Keratinocyte (primary cell): ENCODE measurements around the gene ADAMTSL3. TPM values are rescaled to one million over a fixed set of nuclear protein-coding genes. Genes with fewer than 3 reads are reported as not detected.

Experiments
- DNase-seq: peaks from one replicate; pipeline ENCODE4 v3.0.0-alpha.2; 2011; ENCODE audit warnings: low read depth, missing footprints, low spot score
- FAIRE-seq: peaks from 2 replicates; lab custom pipeline; 2011; peaks lifted over from hg19 to GRCh38; lab: Jason Lieb, UNC
- H2AFZ ChIP-seq: 2 replicates; pipeline ENCODE4 v1.6.0; 2012; ENCODE audit warnings: low read length, control low read depth, inconsistent platforms; ENCODE audit not compliant: control insufficient read depth
- H3K27ac ChIP-seq: 2 replicates; pipeline ENCODE4 v1.5.1; 2011; ENCODE audit warnings: low read length; ENCODE audit not compliant: control insufficient read depth, insufficient read depth
- H3K27me3 ChIP-seq: 3 replicates; pipeline ENCODE4 v1.6.0; 2011; ENCODE audit warnings: low read length; ENCODE audit not compliant: control insufficient read depth, insufficient read depth; ENCODE audit errors: extremely low read depth
- H3K36me3 ChIP-seq, 2 experiments: 2 replicates in 1 of 2; 3 replicates in 1 of 2; pipeline ENCODE4 v1.5.1; 2011; ENCODE audit warnings: low read length in 2 of 2, mild to moderate bottlenecking in 1 of 2; ENCODE audit not compliant: control insufficient read depth in 2 of 2, insufficient read depth in 2 of 2; ENCODE audit errors: extremely low read depth in 1 of 2
- H3K4me1 ChIP-seq: 3 replicates; pipeline ENCODE4 v1.5.1; 2011; ENCODE audit warnings: low read length; ENCODE audit not compliant: control insufficient read depth, insufficient read depth; ENCODE audit errors: extremely low read depth
- H3K4me2 ChIP-seq: 3 replicates; pipeline ENCODE4 v1.6.0; 2011; ENCODE audit warnings: low read depth, low read length; ENCODE audit not compliant: control insufficient read depth, insufficient read depth; ENCODE audit errors: extremely low read depth
- H3K4me3 ChIP-seq, 3 experiments: fragments of 200-600 bp in 1 of 3; sonication (generic) in 1 of 3; 2 replicates in 2 of 3; 3 replicates in 1 of 3; pipeline ENCODE4 v1.5.1; 2011 to 2016; ENCODE audit warnings: low read length in 3 of 3, mild to moderate bottlenecking in 3 of 3, control low read depth in 2 of 3, inconsistent platforms in 1 of 3, low read depth in 1 of 3, mixed read lengths in 1 of 3, mixed run types in 1 of 3, moderate library complexity in 1 of 3; ENCODE audit not compliant: control insufficient read depth in 2 of 3, insufficient read depth in 2 of 3; ENCODE audit errors: extremely low read depth in 1 of 3
- H3K79me2 ChIP-seq: 2 replicates; pipeline ENCODE4 v1.6.0; 2012; ENCODE audit warnings: low read length; ENCODE audit not compliant: control insufficient read depth, insufficient read depth
- H3K9ac ChIP-seq: 3 replicates; pipeline ENCODE4 v1.6.0; 2011; ENCODE audit warnings: low read length; ENCODE audit not compliant: control insufficient read depth, insufficient read depth; ENCODE audit errors: extremely low read depth
- H3K9me1 ChIP-seq: 3 replicates; pipeline ENCODE4 v1.6.0; 2011; ENCODE audit warnings: low read length; ENCODE audit not compliant: control insufficient read depth, insufficient read depth; ENCODE audit errors: extremely low read depth
- H3K9me3 ChIP-seq: 2 replicates; pipeline ENCODE4 v1.5.1; 2012; ENCODE audit warnings: low read depth, low read length; ENCODE audit not compliant: control insufficient read depth
- H4K20me1 ChIP-seq: 3 replicates; pipeline ENCODE4 v1.6.0; 2011; ENCODE audit warnings: low read length; ENCODE audit not compliant: control insufficient read depth, insufficient read depth; ENCODE audit errors: extremely low read depth
- CTCF ChIP-seq, 3 experiments: IDR thresholded peaks in 1 of 3; conservative IDR thresholded peaks in 1 of 3; optimal IDR thresholded peaks in 1 of 3; 2 replicates in 2 of 3; 3 replicates in 1 of 3; pipeline versions ENCODE3 to v1.5.1; 2011; ENCODE audit warnings: low read length in 3 of 3, mild to moderate bottlenecking in 3 of 3, moderate library complexity in 2 of 3, control low read depth in 1 of 3, inconsistent platforms in 1 of 3; ENCODE audit not compliant: insufficient read depth in 2 of 3; ENCODE audit errors: extremely low read depth in 1 of 3
- EZH2 ChIP-seq: IDR thresholded peaks from one replicate; pipeline ENCODE4 v1.6.1; 2012; ENCODE audit warnings: inconsistent platforms, mild to moderate bottlenecking, low read length, moderate library complexity
- dilution Hi-C: fragments of 300-500 bp; cut with MboI; formaldehyde crosslinking; loops from one replicate; pipeline ENCODE4 v1.7.0; 2020; ENCODE audit warnings: low sequenced_read_pairs; ENCODE audit not compliant: extremely low pct_ligation_motif_present
- polyA plus RNA-seq, 5 experiments: library from polyadenylated mRNA; depleted of rRNA in 3 of 5; stranded (reverse) in 3 of 5; stranded (forward) in 1 of 5; unstranded in 1 of 5; fragments of >200 nt; gene quantifications; 1 replicate in 1 of 5; 2 replicates in 3 of 5; 3 replicates in 1 of 5; pipeline versions ENCODE4 v1.2.1 to v1.2.3, GENCODE V29; 2011 to 2012; ENCODE audit warnings: missing spikeins in 2 of 5, low read depth in 1 of 5, low replicate concordance in 1 of 5

The ADAMTSL3 gene
- polyA plus RNA-seq, 1 donor (not counting 4 experiments of a cell fraction or from before 2014, with no cell fraction given): 0.01 TPM

DNA sequence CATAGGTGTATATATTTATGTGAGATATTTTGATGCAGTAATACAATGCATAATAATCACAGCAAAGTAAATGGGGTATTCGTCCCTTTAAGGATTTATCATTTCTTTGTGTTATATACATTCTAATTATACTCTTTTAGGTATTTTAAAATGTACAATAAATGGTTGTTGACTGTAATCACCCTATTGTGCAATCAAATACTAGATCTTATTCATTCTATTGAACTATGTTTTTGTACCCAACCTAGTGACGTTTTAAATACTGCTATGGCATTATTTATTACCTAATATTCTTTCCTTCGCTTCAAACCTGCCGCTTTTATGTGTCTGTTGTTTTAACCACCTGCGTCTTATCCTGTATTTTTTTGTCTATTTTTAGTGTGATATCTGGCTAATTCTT lies 132.4 kb downstream of the ADAMTSL3 start:
- no peaks in the 10 kb centered on the region for H4K20me1 ChIP-seq
- no peaks in the 10 kb centered on the region for H3K27me3 ChIP-seq
- no peaks in the 10 kb centered on the region for H3K36me3 ChIP-seq
- H2AFZ ChIP-seq: no peak overlapping the region
- no peaks in the 10 kb centered on the region for H3K4me1 ChIP-seq
- H3K4me3 ChIP-seq: no peak overlapping the region
- no peak overlapping the region for H3K4me2 ChIP-seq
- dilution Hi-C loops: no loop called here
- H3K9me3 ChIP-seq: no peaks in the 10 kb centered on the region
- FAIRE-seq (no peak), DNase-seq (no peak)
- no peaks in the 10 kb centered on the region for H3K79me2 ChIP-seq
- no peaks in the 10 kb centered on the region for H3K9me1 ChIP-seq
- H3K27ac ChIP-seq: no peak overlapping the region
- H3K9ac ChIP-seq: no peak overlapping the region
- no peak for TF ChIP-seq EZH2

DNA sequence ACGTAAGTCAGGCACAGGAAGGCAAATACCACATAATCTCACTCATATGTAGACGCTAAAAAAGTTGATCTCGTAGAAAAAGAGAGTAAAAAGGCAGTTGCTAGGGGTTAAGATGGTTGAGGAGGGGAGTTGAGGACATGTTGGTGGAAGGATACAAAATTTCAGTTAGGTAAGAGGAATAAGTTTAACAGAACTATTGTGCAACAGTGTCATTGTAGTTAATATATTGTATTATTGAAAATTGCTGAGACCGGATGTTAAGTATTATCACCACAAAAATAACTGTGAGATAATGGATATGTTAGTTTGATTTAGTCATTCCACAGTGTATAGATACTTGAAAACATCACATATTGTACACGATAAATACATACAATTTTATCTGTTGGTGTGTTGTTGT lies 139.1 kb downstream of the ADAMTSL3 start:
- no peak for DNase-seq
- TF ChIP-seq CTCF (optimal IDR thresholded peaks at IDR 0.05 in 1 of 3, IDR thresholded peaks at IDR 0.05 in 1 of 3, conservative IDR thresholded peaks at IDR 0.05 in 1 of 3; ENCODE audit: extremely low read depth in 1 of 3, insufficient read depth in 2 of 3, low read length in 3 of 3) (no peak), EZH2 (no peak)

GRCh38 chr15:83794209-83794608 lies 140.3 kb downstream of the ADAMTSL3 start:
- Histone ChIP-seq H3K9me3 (no peaks in the 10 kb centered on the region), H3K4me2 (no peak overlapping the region)
- dilution Hi-C loops: no loop called here

More for the DNA sequence above, 139.1 kb downstream of the ADAMTSL3 start:
- dilution Hi-C loops: no loop called here
- no peaks in the 10 kb centered on the region for H3K9me3 ChIP-seq
- no peaks in the 10 kb centered on the region for H3K27me3 ChIP-seq
- no peak overlapping the region for H2AFZ ChIP-seq
- H3K4me2 ChIP-seq: no peak overlapping the region
- H3K79me2 ChIP-seq: no peaks in the 10 kb centered on the region
- no peaks in the 10 kb centered on the region for H3K36me3 ChIP-seq
- H3K27ac ChIP-seq: no peak overlapping the region
- H4K20me1 ChIP-seq: no peaks in the 10 kb centered on the region
- no peaks in the 10 kb centered on the region for H3K9me1 ChIP-seq
- H3K9ac ChIP-seq: no peak overlapping the region
- H3K4me3 ChIP-seq: no peak overlapping the region
- FAIRE-seq: no peak
- no peaks in the 10 kb centered on the region for H3K4me1 ChIP-seq

More at GRCh38 chr15:83794209-83794608, 140.3 kb downstream of the ADAMTSL3 start:
- FAIRE-seq: no peak
- Histone ChIP-seq H3K27ac (no peak overlapping the region), H3K9me1 (no peaks in the 10 kb centered on the region), H4K20me1 (no peaks in the 10 kb centered on the region), H3K9ac (no peak overlapping the region), H3K4me3 (no peak overlapping the region), H3K36me3 (no peaks in the 10 kb centered on the region), H3K4me1 (no peaks in the 10 kb centered on the region), H3K79me2 (no peaks in the 10 kb centered on the region), H2AFZ (no peak overlapping the region), H3K27me3 (no peaks in the 10 kb centered on the region)
- DNase-seq: no peak
- TF ChIP-seq CTCF (optimal IDR thresholded peaks at IDR 0.05 in 1 of 3, IDR thresholded peaks at IDR 0.05 in 1 of 3, conservative IDR thresholded peaks at IDR 0.05 in 1 of 3; ENCODE audit: extremely low read depth in 1 of 3, insufficient read depth in 2 of 3, low read length in 3 of 3) (no peak), EZH2 (no peak)
